ENCODE measurements around the gene B3GNT2. TPM values are rescaled to one million over a fixed set of nuclear protein-coding genes. Genes with fewer than 3 reads are reported as not detected.

Gene B3GNT2
- polyA plus RNA-seq, 4 donors: 35.0 to 41.2 (median 39.0) TPM

- no peak for DNase-seq (ENCODE audit: low read depth in 4 of 4, low spot score in 3 of 4)
These were observed 6.8 kb downstream of the B3GNT2 start for GRCh38 chr2:62202729-62203128.

- no peak for DNase-seq (ENCODE audit: low read depth in 4 of 4, low spot score in 3 of 4)
These were observed 7.5 kb downstream of the B3GNT2 start for GRCh38 chr2:62203459-62203858.

GRCh38 chr2:62204998-62205496 lies 9.1 kb downstream of the B3GNT2 start:
- DNase-seq (ENCODE audit: low read depth in 4 of 4, low spot score in 3 of 4): no peak

- no peak for DNase-seq (ENCODE audit: low read depth in 4 of 4, low spot score in 3 of 4)
These were observed 9.6 kb downstream of the B3GNT2 start for GRCh38 chr2:62205554-62205953.

- no peak for DNase-seq (ENCODE audit: low read depth in 4 of 4, low spot score in 3 of 4)
These were observed 10.1 kb downstream of the B3GNT2 start for GRCh38 chr2:62206024-62206423.

GRCh38 chr2:62207491-62207890 lies 11.6 kb downstream of the B3GNT2 start:
- DNase-seq (ENCODE audit: low read depth in 4 of 4, low spot score in 3 of 4): no peak

GRCh38 chr2:62208074-62208757 lies 12.3 kb downstream of the B3GNT2 start:
- DNase-seq (ENCODE audit: low read depth in 4 of 4, low spot score in 3 of 4): no peak

- DNase-seq (ENCODE audit: low read depth in 4 of 4, low spot score in 3 of 4): no peak
These were observed 12.8 kb downstream of the B3GNT2 start for GRCh38 chr2:62208758-62209114.

- DNase-seq (ENCODE audit: low read depth in 4 of 4, low spot score in 3 of 4): no peak
These were observed 13.6 kb downstream of the B3GNT2 start for GRCh38 chr2:62209427-62209991.

GRCh38 chr2:62215306-62216064 lies 19.6 kb downstream of the B3GNT2 start:
- no peak for DNase-seq (ENCODE audit: low read depth in 4 of 4, low spot score in 3 of 4)

GRCh38 chr2:62216113-62216512 lies 20.2 kb downstream of the B3GNT2 start:
- no peak for DNase-seq (ENCODE audit: low read depth in 4 of 4, low spot score in 3 of 4)

- no peak for DNase-seq (ENCODE audit: low read depth in 4 of 4, low spot score in 3 of 4)
These were observed 20.7 kb downstream of the B3GNT2 start for GRCh38 chr2:62216616-62217015.

- DNase-seq (ENCODE audit: low read depth in 4 of 4, low spot score in 3 of 4): no peak
These were observed 21.5 kb downstream of the B3GNT2 start for GRCh38 chr2:62217421-62217820.

- no peak for DNase-seq (ENCODE audit: low read depth in 4 of 4, low spot score in 3 of 4)
These were observed 22.1 kb downstream of the B3GNT2 start for GRCh38 chr2:62217970-62218369.

GRCh38 chr2:62219407-62220159 lies 23.7 kb downstream of the B3GNT2 start:
- no peak for DNase-seq (ENCODE audit: low read depth in 4 of 4, low spot score in 3 of 4)

- no peak for DNase-seq (ENCODE audit: low read depth in 4 of 4, low spot score in 3 of 4)
These were observed 25.2 kb downstream of the B3GNT2 start for GRCh38 chr2:62221141-62221540.

GRCh38 chr2:62222171-62222570 lies 26.3 kb downstream of the B3GNT2 start:
- DNase-seq (ENCODE audit: low read depth in 4 of 4, low spot score in 3 of 4): no peak

GRCh38 chr2:62222674-62223073 lies 26.8 kb downstream of the B3GNT2 start:
- no peak for DNase-seq (ENCODE audit: low read depth in 4 of 4, low spot score in 3 of 4)

- no peak for DNase-seq (ENCODE audit: low read depth in 4 of 4, low spot score in 3 of 4)
These were observed 29.1 kb downstream of the B3GNT2 start for GRCh38 chr2:62224976-62225375.

- no peak for DNase-seq (ENCODE audit: low read depth in 4 of 4, low spot score in 3 of 4)
These were observed 31.6 kb downstream of the B3GNT2 start for GRCh38 chr2:62227386-62228075.
